Measurements from ENCODE around the gene XKRX. TPM values are rescaled to one million over a fixed set of nuclear protein-coding genes. Genes with fewer than 3 reads are reported as not detected.

Gene XKRX
- total RNA-seq: 0.05 TPM

DNA sequence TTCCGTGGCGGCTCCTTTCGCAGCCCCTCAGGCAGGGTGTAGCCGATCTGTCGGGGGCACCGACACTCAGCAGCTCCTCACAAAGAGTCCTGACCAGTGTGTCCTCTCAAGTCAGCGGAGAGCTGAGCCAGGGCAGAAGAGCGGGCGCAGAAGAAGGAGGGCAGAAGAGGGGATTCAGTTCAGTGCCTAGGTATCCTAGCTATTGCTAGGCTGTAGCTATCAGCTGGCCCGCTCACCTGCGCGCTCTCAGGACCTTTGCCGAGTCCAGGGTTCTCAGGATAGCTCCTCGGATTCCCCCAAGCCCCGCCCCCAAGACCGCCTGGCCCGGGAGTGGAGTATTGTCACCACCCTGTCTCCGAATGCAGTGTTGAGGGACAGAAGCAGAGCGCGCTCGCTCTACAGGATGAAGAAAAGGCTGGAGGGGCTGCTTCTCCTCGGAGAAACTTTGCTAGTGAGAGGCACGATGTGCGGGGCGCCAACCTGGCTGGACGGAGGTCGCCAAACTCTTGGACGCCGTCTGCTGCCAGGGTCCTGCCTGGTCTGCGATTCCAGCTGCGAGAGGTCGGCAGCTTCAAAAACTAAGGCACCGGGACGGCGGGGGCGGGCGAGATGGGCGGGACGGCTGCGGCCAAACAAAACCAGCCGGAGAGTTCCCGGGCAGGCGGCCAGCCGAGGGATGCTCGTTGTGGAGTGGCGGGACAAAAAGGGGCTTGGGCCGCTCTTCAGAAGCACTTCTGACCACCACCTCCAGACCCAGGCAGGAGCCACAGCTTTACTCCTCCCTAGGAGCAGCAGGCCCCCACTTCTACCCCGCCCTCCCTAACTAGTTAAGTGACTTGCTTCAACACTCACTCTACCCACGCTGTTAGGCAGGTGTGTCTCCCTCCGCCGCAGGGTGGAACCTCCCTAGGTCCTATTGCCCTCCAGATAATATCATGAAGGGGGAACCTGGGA, at the start of gene XKRX:
Gene XKRX (minus strand): TSS at position 258 of the 954 bp plus-strand sequence. CDS start 613 bp downstream, outside the sequence.
- peak; percentile 64 for ATAC-seq
- DNase-seq (ENCODE audit: low spot score): peak; percentile 45

DNA sequence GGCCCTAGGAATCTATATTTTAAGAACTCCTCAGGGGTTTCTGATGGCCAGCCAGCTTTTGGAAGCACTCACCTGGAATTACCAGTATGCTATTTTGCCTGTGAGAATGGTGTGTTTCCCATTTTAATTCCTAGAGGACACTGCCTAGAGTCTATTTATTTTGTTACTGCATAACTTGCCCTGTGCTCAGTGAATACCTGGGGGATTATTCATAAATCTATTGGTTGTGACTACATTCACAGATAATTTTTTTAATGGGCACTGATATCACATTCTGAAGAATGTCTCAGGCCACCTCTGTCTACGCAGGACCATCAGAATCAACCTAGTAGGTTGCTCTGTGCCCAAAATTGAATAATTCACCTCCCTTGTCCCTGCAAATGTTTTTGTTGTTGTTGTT, 47.5 kb upstream of the XKRX start:
- DNase-seq (ENCODE audit: low spot score) (no peak), ATAC-seq (no peak)

DNA sequence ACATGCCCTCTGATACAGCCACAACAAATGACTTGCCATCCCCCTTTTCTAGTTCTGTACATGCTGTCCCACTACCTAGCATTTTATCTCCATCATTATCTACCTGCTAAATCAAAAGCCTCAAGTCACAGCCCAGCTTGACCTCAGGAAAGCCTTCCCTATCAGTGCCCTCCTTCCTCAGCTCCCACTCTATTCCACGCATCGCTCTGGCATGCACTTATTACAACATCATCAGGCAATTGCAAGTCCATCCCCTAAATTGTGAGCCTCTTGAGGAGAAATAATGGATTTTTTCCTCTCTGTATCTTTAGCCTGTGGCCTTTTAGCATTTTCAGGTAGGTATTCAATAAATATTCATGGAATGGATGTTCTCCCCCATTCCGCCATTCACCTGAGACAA, 46.5 kb upstream of the XKRX start:
- ATAC-seq: no peak
- DNase-seq (ENCODE audit: low spot score): no peak

DNA sequence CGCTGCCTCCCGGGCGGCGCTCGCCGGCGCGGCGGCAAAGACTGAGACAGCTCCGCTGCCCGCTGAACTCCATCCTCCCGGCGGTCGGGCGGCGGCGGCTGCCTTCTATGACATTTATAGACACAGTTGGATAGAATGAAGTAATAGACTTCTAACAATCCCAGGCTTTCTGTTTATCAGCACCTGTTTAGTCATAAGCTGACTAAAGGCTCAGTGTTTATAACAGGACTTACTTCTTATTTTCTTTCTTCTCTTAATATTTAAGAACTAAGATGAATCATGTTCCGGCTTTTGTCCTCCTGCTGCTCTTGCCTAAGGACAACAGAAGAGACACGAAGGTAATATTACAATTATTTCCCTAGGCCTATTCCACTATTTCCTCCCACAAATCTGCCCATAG, 44.7 kb upstream of the XKRX start:
- DNase-seq (ENCODE audit: low spot score): no peak

DNA sequence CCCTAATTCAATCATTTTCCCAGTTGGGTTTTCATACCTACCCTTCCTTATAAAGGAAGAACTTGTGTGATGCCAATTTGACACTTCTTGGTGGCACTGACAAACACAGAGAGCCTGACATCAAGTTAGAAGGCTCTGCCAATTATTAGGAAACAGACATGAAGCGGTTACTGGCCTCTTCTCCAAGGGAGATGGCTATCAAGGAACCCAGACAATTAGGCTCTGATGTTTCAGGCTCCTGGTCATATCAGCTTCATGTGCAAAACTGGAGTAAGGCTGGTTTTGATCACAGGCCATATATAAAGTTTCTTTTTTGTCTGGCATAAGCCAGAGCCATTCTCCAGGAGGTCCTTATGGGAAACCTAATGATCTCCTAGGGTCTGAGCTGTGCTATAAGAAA, 41.2 kb upstream of the XKRX start:
- DNase-seq (ENCODE audit: low spot score): no peak

More for the DNA sequence above, 44.7 kb upstream of the XKRX start:
- no peak for ATAC-seq

DNA sequence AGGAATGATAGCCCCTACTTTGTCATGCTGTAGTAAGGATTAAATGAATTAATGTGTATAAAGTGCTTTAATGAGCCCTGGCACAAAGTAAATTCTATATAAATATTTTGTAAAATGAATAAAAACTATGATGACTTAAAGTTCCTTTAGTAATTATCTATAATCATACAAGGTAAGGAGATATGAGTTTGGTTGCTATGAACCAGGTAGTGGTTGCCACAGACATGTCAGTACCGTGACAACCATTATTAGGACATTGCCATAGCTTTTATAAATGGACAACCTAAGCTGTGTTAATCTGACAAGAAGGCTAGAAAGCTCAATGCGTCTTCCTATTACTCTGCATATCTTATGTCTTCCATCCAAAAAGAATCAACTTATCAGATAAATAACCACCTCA, 40.7 kb upstream of the XKRX start, which contains the start of gene ARL13A:
Gene ARL13A (plus strand): TSS at position 301 of the 400 bp plus-strand sequence. CDS start 3,982 bp downstream, outside the sequence.
- ATAC-seq (no peak), DNase-seq (ENCODE audit: low spot score) (no peak)

More for the DNA sequence above, 41.2 kb upstream of the XKRX start:
- ATAC-seq: no peak

DNA sequence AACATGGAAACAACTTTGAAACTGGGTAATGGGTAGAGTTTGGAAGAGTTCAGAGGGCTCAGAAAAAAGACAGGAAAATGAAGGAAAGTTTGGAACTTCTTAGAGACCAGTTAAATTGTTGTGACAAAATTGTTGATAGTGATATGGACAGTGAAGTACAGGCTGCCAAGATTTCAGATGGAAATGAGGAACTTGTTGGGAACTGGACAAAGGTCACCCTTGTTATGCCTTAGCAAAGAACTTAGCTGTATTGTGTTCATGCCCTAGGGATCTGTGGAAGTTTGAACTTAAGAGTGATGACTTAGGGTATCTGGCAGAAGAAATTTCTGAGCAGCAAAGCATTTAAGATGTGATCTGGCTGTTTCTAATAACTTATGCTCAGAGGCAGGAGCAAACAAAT, 35.6 kb upstream of the XKRX start:
- DNase-seq (ENCODE audit: low spot score): no peak
- no peak for ATAC-seq

DNA sequence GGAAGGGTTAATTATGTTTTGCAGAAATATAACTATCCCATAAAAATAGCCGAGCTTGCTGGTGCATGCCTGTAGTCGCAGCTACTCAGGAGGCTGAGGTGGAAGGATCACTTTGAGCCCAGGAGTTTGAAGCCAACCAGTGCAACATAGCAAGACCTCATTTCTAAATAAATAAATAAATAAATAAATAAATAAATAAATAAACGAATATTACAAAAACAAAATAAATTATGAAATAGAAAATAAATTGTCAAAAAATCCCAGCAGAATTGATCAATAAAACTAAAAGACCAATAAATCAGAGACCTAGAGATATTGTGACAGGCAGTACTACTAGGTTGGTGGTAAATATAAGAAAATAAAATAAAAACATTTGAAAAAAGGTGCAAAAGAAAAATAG, 34.1 kb upstream of the XKRX start:
- no peak for ATAC-seq

DNA sequence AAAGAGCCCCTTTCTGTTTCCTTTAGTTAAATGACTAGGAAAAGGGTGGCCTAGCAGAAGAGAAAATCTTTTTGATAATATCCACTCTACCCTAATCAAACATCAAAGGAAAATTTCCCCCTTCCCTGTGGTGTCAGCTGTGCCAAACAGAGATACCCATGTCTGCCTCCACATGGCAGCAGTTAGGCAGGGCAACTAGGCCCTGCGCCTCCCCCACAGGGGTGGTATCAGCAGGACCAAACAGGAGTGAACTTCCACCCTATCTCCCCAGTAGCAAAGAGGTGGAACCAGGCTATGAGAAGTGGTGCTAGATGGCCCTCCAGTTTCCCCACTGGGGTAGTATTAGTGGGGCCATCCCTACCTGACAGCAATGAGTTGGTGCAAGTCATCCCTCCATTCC, 19.8 kb upstream of the XKRX start:
- ATAC-seq: no peak
- no peak for DNase-seq (ENCODE audit: low spot score)

More for the DNA sequence above, 34.1 kb upstream of the XKRX start:
- DNase-seq (ENCODE audit: low spot score): no peak

DNA sequence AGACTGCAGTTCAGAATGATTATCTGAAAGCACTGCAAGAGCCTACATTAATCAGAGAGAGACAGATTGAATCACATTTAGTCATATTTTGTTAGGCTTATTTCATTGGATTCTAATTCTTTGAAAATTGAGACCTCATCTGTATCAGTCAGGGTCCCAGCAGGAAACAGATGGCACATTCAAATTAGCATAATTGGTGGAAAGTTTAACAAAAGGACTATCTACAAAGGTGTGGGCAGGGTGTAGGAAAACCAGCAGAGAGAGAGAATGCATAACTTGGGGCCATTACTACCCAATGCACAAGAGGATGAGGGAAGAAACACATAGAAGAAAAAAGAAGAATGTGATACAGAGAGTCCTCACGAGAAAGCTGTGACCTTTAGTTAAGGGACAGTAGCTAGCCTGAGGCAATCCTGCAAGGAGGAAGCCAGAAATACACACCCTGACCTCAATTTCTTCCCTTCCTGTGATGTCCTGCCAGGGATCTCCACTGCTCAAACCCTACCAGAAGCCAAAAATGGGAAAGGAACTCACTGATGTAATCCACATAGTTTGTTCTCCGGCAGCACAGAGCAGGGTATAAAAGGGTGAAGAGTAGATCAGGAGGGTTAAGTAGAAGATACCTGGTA, 17.7 kb upstream of the XKRX start:
- DNase-seq (ENCODE audit: low spot score) (no peak), ATAC-seq (no peak)

DNA sequence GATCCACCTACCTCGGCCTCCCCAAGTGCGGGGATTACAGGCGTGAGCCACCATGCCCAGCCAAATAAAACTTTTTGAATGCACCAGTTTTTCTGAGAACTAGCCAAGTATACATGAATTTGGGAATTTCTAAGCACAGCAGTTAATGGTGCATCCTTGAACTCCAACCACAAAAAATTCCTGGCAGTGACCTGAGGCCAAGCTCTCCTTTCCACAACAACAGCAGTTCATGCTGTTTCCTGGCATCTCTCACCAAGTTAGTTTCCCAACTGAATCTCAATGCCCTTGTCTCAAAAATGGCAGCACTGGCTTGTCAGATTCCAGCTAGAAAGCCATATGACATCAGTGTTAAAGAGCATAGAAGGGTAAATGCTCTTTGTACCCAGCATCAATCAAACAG, 15.9 kb upstream of the XKRX start:
- DNase-seq (ENCODE audit: low spot score) (no peak), ATAC-seq (no peak)

DNA sequence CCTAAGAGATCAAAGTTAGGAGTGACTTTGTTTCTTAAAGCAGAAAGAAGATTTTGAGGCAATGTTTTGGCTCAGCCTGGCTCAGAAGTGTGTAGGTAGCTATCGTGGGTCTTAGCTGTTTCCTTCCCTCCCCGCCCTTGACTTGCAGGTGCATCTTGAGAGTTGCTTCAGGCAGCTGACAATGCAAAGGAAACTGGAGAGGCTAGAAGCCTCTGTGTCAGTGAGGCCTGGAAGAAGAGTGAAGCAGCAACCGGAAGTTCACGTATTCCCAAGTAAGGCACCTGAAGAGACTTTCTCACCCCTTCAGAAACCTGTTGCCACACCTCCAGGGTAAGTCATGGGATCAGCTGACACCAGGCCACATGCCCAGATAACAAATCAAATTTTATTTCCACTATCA, 10.6 kb upstream of the XKRX start:
- DNase-seq (ENCODE audit: low spot score): no peak
- no peak for ATAC-seq

DNA sequence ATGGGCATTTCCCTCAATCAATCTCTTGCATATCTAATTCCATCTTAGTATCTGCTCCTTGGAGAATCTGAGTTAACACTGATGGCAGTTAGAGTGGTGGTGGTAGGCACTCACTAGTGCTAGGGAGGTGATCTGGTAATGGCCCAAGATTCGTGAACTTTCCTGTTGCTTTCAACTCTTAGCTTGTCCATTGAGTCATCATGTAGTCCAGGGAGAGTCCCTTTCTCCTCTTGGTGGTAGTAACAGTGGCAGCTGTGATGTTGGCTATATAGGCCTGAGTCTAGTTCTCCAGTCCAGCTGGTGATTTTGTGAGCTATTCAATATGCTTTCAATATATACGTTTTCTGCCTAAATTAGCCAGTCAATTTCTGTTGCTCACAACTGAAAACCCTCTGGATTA, 7.0 kb upstream of the XKRX start:
- DNase-seq (ENCODE audit: low spot score) (no peak), ATAC-seq (no peak)

DNA sequence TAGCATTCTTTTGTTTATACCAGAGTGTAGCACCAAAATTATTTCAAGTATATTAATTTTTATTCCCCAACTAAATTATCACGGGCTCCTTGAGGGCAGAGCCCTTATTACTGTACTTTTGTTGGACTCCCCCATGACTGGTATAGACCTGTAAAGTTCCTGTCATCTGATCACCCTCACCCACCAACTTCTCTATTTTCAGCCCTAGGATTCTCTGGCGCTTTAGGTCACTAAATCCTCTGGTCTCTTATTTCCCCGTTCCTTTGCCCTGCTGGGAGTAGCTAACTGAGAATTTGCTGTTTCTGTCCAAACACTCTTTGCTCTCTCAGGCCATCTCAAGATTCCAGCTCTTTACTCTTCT, 3.2 kb upstream of the XKRX start:
- DNase-seq (ENCODE audit: low spot score) (no peak), ATAC-seq (no peak)

DNA sequence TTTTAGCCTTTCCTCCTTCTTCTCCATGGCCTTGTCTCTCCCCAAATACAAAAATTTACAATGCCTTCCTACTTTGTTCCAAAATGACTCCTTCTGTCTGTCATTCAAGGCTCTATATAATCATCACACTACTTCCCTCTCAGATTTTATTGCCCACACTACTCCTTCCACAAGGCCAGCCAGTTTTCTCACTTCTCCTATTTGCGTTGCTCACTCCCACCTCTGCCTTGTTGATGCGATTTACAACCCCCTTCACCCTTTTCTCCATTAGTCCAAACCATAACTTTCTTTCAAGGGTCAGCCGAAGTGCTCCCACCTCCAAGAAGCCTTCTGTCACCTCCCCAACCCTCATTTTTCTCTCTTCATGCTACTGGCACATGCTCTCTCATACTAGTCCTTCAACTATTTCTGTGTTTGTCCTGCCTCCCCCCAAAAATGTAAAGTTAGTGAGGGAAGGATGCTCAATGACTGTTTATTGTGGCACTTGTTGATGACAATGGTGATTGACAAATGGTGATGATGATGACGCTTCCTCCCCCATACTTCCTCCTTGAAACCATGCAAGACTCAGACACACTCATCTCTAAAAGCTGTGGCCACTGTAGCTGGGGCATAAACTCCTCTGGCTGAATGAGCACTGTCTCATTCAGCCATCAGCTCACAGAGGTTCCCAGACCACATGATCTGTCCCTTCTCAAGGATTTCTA, 2.7 kb upstream of the XKRX start:
- ATAC-seq: no peak
- DNase-seq (ENCODE audit: low spot score): no peak

DNA sequence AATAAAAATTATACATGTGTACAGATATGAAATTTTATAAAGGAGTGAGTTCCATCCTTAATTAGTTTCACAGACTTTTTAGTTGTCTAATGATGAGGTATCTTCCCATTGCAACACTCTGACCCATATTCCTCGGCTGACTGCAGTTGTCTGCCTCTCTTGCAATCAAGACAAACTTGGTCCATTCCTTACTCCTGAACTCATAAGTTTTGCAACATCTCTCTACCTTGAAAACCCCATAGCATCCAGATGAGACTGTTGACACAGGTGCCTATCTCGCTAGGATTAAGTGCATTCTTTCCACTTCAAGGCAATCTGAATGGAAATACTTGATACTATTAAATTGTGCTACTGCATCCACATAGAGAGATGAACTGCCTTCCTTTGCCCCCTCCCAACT, 2.3 kb downstream of the XKRX start:
- ATAC-seq (no peak), DNase-seq (ENCODE audit: low spot score) (no peak)

DNA sequence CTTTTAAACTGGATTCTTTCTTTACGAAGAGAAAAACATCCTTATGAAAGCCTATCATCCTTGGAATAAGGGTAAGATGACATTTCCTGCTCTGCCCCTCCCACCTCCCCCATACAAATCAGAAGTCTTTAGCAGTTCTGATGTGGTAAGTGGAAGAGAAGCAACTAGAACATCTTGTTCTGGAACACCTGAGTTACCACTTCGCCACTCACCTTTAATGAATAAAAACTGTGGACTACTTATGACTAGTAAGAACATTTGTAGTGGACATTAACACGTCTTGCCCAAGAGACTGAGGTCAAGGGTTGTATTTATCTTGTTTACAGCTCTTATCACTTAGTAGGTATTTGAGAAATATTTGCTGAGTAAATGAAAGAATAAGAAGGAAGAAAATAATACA, 4.3 kb downstream of the XKRX start:
- DNase-seq (ENCODE audit: low spot score): no peak
- ATAC-seq: no peak

DNA sequence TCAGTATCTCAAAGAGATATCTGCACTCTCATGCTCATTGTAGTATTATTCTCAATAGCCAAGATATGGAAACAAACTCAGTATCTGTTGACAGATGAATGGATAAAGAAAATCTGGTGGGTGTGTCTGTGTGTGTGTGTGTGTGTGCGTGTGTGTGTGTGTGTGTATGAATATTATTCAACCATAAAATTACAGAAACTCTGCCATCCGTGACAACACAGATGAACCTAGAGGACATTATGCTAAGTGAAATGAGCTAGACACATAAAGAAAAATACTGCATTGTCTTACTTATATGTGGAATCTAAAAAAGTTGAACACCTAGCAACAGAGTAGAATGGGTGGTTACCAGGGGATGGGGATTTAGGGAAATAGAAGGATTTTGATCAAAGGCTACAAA, 13.2 kb downstream of the XKRX start:
- ATAC-seq (no peak), DNase-seq (ENCODE audit: low spot score) (no peak)

DNA sequence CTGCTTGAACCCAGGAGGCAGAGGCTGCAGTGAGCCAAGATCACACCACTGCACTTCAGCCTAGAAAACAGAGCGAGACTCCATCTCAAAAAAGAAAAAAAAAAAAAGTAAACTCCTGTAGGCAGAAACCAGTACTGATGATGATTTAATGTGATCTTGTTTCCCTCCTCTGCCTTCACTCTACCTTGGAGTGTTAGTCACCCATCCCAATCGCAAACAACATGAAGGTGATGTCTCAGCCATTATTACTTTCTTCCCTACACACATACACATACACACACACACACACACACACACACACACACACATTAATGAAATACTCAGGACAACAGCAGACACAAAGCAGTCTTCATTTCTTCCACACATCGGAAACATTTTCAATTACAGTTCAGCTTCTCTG, 15.6 kb downstream of the XKRX start:
- DNase-seq (ENCODE audit: low spot score) (no peak), ATAC-seq (no peak)

DNA sequence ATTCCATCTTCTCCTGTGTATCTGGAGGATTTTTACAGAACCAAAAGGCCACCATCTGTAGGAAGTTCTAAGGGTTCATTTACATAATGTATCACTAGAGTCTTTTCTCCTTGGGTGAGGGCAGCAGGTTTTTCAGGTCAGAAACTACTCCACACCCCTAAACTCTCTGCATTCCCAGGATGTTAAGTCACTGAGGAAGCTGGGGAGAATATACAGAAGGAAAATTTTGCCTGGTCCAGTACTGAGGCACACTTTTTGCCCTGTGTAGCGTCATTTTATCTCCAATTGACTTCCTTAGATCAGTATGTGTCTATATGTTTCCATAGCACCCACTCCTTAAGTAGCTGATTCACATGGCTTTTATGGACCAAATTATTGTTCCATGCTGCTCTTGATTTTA, 17.0 kb downstream of the XKRX start:
- no peak for DNase-seq (ENCODE audit: low spot score)
- ATAC-seq: no peak

DNA sequence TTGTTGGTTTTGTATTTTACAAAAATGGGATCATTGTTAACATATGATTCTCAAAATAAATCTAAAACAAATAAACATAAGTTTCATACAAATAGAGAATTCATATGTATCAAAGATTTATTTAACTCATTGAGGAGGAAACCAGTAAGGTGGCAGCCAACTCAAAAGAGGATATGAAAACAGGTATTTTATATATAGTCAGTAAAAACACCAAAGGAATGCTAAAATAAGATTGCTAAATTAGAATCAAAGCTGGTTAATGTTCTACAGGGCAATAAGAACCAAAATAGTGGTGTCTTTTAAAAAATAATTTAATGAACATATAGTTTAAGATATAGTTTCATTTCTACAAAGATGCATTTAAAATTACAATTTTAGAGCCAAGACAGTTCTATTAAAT, 23.1 kb downstream of the XKRX start:
- no peak for ATAC-seq

DNA sequence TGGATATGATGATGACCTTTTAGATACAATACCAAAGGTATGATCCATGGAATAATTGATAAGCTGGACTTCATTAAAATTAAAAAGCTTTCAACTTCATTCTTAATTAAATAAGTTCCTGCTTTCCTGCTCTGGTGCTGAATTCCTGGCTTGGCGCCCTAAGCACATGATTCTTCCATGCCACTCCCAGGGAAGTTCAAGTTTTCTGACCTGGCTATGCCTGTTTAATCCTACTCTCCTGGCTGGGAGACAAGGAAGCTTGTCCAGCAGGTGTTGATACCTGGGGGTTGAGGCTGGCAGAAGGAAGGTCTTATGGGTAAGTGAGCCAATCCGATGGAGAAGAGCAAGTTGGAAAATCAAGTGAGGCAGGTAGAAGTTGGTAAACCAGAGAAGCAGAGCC, 24.3 kb downstream of the XKRX start:
- DNase-seq (ENCODE audit: low spot score): no peak
- ATAC-seq: no peak

More for the DNA sequence above, 23.1 kb downstream of the XKRX start:
- no peak for DNase-seq (ENCODE audit: low spot score)
